HG02840 (cell line): Measurements from ENCODE around the gene ANKK1.

Experiments
- ATAC-seq: cut with Tn5 transposase; IDR thresholded peaks from one replicate; pipeline ENCODE4 v1.9.1; 2021; ENCODE audit warnings: mild to moderate bottlenecking, moderate library complexity, moderate number of reproducible peaks; ENCODE audit not compliant: unreplicated experiment, low FRiP score

Gene ANKK1

DNA sequence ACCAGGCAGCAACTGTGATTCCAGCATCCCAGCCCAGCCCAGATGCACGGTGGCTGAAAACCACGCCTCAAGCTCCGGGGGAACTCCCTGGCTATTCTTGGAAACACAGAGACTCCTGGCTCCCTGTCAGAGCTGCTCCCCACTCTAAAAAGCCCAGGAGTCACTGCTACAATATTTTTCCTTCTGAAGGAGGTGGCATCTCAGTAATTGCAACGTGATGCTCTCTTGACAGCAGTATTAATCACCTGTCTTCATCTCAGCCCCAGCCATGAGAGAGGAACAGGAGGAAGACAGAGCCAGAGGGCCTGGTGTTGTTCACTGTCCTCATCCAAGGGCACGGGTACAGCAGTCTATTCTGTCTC lies 60.7 kb downstream of the ANKK1 start:
- no peak for ATAC-seq

DNA sequence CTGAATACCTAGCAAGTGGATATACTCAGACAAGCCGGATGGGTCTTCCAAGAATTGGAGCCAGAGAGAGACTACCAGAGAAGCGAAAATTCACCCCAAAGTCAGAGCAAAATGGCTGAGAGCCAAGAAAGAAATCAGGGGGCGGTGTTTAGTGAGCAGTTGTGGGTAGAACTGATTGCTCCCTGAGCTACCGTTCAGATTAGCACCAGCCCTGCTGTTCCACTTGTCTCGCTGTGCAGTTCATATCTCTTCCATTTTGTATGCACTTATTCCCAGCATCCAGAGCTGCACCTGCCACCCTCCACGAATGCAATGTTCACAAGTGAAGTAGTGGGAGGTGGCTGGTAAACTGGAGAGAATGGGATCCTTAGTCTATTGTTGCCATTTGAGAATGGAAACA lies 62.2 kb downstream of the ANKK1 start:
- ATAC-seq, result no peak
